Astrocyte of the spinal cord (primary cell): ENCODE data around the gene LOC128125822.

ENCODE experiments used
- DNase-seq: peaks from one replicate; pipeline ENCODE4 v3.0.0; 2011; ENCODE audit warnings: low read depth, low spot score
- H3K4me3 ChIP-seq: 2 replicates; pipeline ENCODE4 v1.5.1; 2011; ENCODE audit warnings: low read depth, mild to moderate bottlenecking, low read length, moderate library complexity
- in situ Hi-C: cut with HindIII; loops from 2 replicates; pipeline ENCODE4 v1.10.0; 2017; ENCODE audit warnings: low sequenced_read_pairs
- TF ChIP-seq, protein P1 (sequence below): IDR thresholded peaks from 2 replicates; pipeline ENCODE4 v1.5.1; 2012; ENCODE audit warnings: low read depth, mild to moderate bottlenecking, low read length, inconsistent platforms

Gene LOC128125822

GRCh38 chr6:63537959-63538300 is 34.4 kb upstream of the LOC128125822 start:
- TF ChIP-seq, protein P1, sequence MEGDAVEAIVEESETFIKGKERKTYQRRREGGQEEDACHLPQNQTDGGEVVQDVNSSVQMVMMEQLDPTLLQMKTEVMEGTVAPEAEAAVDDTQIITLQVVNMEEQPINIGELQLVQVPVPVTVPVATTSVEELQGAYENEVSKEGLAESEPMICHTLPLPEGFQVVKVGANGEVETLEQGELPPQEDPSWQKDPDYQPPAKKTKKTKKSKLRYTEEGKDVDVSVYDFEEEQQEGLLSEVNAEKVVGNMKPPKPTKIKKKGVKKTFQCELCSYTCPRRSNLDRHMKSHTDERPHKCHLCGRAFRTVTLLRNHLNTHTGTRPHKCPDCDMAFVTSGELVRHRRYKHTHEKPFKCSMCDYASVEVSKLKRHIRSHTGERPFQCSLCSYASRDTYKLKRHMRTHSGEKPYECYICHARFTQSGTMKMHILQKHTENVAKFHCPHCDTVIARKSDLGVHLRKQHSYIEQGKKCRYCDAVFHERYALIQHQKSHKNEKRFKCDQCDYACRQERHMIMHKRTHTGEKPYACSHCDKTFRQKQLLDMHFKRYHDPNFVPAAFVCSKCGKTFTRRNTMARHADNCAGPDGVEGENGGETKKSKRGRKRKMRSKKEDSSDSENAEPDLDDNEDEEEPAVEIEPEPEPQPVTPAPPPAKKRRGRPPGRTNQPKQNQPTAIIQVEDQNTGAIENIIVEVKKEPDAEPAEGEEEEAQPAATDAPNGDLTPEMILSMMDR: no peak
- in situ Hi-C loops: no loop called here

DNA sequence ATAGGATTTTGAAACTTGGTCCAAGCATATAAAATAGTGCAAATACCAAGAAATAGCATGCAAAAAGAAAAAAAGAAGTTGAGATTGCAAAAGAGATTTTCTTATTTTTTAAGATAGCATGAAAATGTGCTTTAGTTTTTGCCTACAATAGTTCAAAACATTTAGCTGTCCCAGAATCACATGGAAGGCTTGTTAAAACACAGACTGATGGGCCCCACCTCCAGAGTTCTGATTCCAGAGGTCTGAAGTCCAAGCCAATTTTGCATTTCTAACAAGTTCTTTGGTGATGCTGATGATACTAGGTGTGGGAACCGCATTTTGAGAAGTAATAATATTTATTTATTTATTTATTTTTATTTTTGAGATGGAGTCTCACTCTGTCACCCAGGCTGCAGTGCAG is 33.7 kb upstream of the LOC128125822 start:
- no peak overlapping the region for H3K4me3 ChIP-seq
- TF ChIP-seq, protein P1: no peak
- in situ Hi-C loops: no loop called here
- no peak for DNase-seq

More at GRCh38 chr6:63537959-63538300, 34.4 kb upstream of the LOC128125822 start:
- H3K4me3 ChIP-seq: no peak overlapping the region
- no peak for DNase-seq

DNA sequence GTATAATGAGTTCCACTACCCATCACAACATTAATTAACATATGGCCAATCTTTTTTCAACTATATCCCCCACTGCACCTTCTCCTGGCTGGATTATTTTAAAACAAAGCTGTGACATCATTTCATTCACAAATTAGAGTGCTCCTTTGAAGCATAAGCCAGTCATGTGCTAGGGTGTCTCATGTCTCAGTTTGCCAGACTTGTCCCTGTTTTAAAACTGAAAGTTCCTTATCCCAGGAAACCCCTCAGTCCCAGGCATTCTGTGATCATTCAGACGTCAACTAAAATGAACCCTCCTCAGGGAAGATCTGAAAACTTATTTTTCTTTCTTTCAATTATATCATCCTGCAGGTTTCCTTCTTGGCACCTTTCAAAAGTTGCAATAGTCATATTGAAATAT is 29.3 kb upstream of the LOC128125822 start:
- DNase-seq: no peak
- in situ Hi-C loops: no loop called here
- no peak overlapping the region for H3K4me3 ChIP-seq
- TF ChIP-seq, protein P1: no peak

DNA sequence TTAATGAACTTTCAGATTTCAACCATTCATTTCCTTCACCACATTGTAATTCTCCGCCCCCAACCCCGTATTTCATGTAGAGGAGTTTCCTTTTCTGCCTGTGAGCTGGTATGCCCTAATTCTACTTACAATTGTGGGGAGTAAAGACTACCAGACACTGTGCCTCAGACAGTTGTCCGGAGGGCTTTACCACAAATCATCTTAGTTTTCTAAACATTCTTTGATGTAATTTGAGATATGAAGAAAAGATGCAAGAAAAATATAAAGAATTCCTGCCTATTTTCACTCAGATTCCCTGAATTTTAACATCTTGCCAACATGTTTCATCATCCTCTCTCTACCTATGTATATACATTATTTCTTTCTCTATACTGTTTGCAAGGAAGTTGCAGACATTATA is 28.3 kb upstream of the LOC128125822 start:
- no peak for DNase-seq
- in situ Hi-C loops: no loop called here
- TF ChIP-seq, protein P1: no peak
- no peak overlapping the region for H3K4me3 ChIP-seq

DNA sequence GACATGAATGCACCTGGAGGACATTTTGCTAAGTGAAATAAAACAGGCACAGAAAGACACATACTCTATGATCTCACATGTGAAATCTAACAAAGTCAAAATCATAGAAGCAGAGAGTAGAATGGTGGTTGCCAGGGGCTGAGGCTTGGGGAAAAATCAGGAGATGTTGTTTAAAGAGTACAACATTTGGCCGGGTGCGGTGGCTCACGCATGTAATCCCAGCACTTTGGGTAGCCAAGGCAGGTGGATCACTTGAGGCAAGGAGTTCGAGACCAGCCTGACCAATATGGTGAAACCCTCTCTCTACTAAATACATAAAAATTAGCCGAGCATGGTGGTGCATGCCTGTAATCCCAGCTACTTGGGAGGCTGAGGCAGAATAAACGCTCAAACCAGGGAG is 26.0 kb upstream of the LOC128125822 start:
- in situ Hi-C loops: no loop called here
- TF ChIP-seq, protein P1: no peak
- DNase-seq: no peak
- no peak overlapping the region for H3K4me3 ChIP-seq

DNA sequence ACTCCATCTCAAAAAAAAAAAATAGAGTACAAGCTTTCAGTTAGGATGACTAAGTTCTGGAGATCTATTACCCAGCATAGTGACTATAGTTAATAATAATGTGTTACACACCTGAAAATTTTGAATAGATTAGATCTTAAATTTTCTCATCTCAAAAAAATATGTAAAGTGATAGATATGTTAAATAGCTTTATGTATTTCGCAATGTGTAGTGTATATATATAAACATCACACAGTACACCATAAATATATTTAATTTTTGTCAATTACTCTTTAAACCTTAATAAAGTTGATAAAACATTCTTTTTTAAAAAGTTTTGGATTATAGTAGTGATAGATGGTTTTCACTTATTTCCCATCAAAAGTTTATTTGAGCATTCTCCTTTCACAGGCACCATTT is 25.6 kb upstream of the LOC128125822 start:
- in situ Hi-C loops: no loop called here

More for the DNA sequence above, 25.6 kb upstream of the LOC128125822 start:
- no peak overlapping the region for H3K4me3 ChIP-seq
- no peak for DNase-seq
- TF ChIP-seq, protein P1: no peak
